Measurements from ENCODE around the gene SOX18.

- TF ChIP-seq CTCF (IDR thresholded peaks at IDR 0.05 in 8 of 11, conservative IDR thresholded peaks at IDR 0.05 in 3 of 11), result no peak
- TF ChIP-seq POLR2A (IDR thresholded peaks at IDR 0.05), result no peak
- TF ChIP-seq POLR2AphosphoS5 (IDR thresholded peaks at IDR 0.05), result no peak
Observed at GRCh38 chr20:64091770-64092169, 42.3 kb upstream of the SOX18 start.

All from spleen (tissue), 7 donors.